Measurements from ENCODE around the gene PKD1L1.

Gene PKD1L1

GRCh38 chr7:47902013-47902412 is 46.3 kb downstream of the PKD1L1 start:
- TF ChIP-seq ZNF70 (CRISPR knock-in tag; IDR thresholded peaks at IDR 0.05) (no peak), ESRRG (CRISPR knock-in tag; IDR thresholded peaks at IDR 0.05) (no peak), ZNF8 (CRISPR knock-in tag; IDR thresholded peaks at IDR 0.05) (no peak), CSRNP3 (CRISPR knock-in tag; IDR thresholded peaks at IDR 0.05) (no peak), CSDC2 (CRISPR knock-in tag; IDR thresholded peaks at IDR 0.05) (no peak), ZC3H10 (CRISPR knock-in tag; IDR thresholded peaks at IDR 0.05) (no peak), PPARA (CRISPR knock-in tag; IDR thresholded peaks at IDR 0.05; ENCODE audit: borderline replicate concordance) (no peak), SNAI2 (CRISPR knock-in tag; IDR thresholded peaks at IDR 0.05) (no peak), ISL1 (CRISPR knock-in tag; IDR thresholded peaks at IDR 0.05) (no peak), ZFP3 (CRISPR knock-in tag; IDR thresholded peaks at IDR 0.05) (no peak), BACH2 (CRISPR knock-in tag; IDR thresholded peaks at IDR 0.05; ENCODE audit: borderline replicate concordance) (no peak), GLIS3 (CRISPR knock-in tag; IDR thresholded peaks at IDR 0.05) (no peak), TCF4 (CRISPR knock-in tag; IDR thresholded peaks at IDR 0.05; ENCODE audit: borderline replicate concordance) (no peak), ZNF565 (CRISPR knock-in tag; conservative IDR thresholded peaks at IDR 0.05; ENCODE audit: low read depth) (no peak), ZFP30 (CRISPR knock-in tag; IDR thresholded peaks at IDR 0.05) (no peak), OSR1 (CRISPR knock-in tag; IDR thresholded peaks at IDR 0.05) (no peak)
- TF ChIP-seq, protein P1, sequence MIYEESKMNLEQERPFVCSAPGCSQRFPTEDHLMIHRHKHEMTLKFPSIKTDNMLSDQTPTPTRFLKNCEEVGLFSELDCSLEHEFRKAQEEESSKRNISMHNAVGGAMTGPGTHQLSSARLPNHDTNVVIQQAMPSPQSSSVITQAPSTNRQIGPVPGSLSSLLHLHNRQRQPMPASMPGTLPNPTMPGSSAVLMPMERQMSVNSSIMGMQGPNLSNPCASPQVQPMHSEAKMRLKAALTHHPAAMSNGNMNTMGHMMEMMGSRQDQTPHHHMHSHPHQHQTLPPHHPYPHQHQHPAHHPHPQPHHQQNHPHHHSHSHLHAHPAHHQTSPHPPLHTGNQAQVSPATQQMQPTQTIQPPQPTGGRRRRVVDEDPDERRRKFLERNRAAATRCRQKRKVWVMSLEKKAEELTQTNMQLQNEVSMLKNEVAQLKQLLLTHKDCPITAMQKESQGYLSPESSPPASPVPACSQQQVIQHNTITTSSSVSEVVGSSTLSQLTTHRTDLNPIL (CRISPR knock-in tag; IDR thresholded peaks at IDR 0.05; ENCODE audit: low read depth) = no peak
- ATAC-seq = no peak

DNA sequence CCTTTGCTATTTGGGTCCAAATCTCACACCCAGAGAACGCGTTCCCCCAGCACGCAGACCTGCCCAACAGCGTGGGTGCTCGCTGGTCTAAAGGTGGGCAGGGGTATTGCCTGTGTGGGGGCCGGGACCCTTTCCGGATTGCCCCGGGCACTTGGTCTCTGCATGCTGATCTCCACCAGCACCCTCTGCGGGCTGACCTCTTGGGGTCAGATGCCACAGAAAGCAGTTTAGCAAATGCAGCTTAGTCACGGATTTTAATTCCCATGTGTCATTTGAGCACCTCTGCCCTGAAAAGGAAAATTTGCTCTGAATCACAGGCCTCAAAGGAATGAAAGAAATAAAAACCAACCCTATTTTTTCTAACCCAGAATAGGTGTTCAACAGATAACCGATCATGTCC is 46.7 kb downstream of the PKD1L1 start:
- no peak for ATAC-seq
- TF ChIP-seq CSRNP3 (CRISPR knock-in tag; IDR thresholded peaks at IDR 0.05) (no peak), ZNF70 (CRISPR knock-in tag; IDR thresholded peaks at IDR 0.05) (no peak), GLIS3 (CRISPR knock-in tag; IDR thresholded peaks at IDR 0.05) (no peak), RARB (CRISPR knock-in tag; IDR thresholded peaks at IDR 0.05) (no peak), CSDC2 (CRISPR knock-in tag; IDR thresholded peaks at IDR 0.05) (no peak), TOX (CRISPR knock-in tag; IDR thresholded peaks at IDR 0.05; ENCODE audit: borderline replicate concordance) (no peak), TSHZ2 (CRISPR knock-in tag; IDR thresholded peaks at IDR 0.05) (no peak), ZNF8 (CRISPR knock-in tag; IDR thresholded peaks at IDR 0.05) (no peak), ZNF565 (CRISPR knock-in tag; conservative IDR thresholded peaks at IDR 0.05; ENCODE audit: low read depth) (no peak), ZC3H10 (CRISPR knock-in tag; IDR thresholded peaks at IDR 0.05) (no peak), BACH2 (CRISPR knock-in tag; IDR thresholded peaks at IDR 0.05; ENCODE audit: borderline replicate concordance) (no peak)
- TF ChIP-seq, protein P1 (CRISPR knock-in tag; IDR thresholded peaks at IDR 0.05; ENCODE audit: low read depth) = no peak

GRCh38 chr7:47897831-47898230 is 50.4 kb downstream of the PKD1L1 start:
- ATAC-seq = no peak
- TF ChIP-seq TOX (CRISPR knock-in tag; IDR thresholded peaks at IDR 0.05; ENCODE audit: borderline replicate concordance) = no peak
